HG03354 (cell line): ENCODE data around the gene NAP1L3.

ENCODE experiments used
- ATAC-seq: cut with Tn5 transposase; IDR thresholded peaks from one replicate; pipeline ENCODE4 v1.9.1; 2021; ENCODE audit warnings: mild to moderate bottlenecking; ENCODE audit not compliant: unreplicated experiment, poor library complexity, severe bottlenecking

NAP1L3 gene

GRCh38 chrX:93673056-93673868 is at the start of gene NAP1L3:
Gene NAP1L3, minus strand, starts transcription at chrX:93673578. Its CDS starts 274 bp downstream, at chrX:93673304.
- peak; percentile 72 for ATAC-seq

- no peak for ATAC-seq
These were observed 37.7 kb upstream of the NAP1L3 start for GRCh38 chrX:93711076-93711475.

GRCh38 chrX:93703701-93704100 is 30.3 kb upstream of the NAP1L3 start:
- no peak for ATAC-seq

GRCh38 chrX:93695981-93696380 is 22.6 kb upstream of the NAP1L3 start:
- ATAC-seq = no peak

- no peak for ATAC-seq
These were observed 492 bp upstream of the NAP1L3 start, which contains the start of gene FAM133A for GRCh38 chrX:93673869-93674271. Gene FAM133A, plus strand, starts transcription at chrX:93674206. Its CDS starts 35,214 bp downstream, at chrX:93709420.

- ATAC-seq = no peak
These were observed 12.8 kb downstream of the NAP1L3 start for GRCh38 chrX:93660575-93660974.

GRCh38 chrX:93649381-93649780 is 24.0 kb downstream of the NAP1L3 start:
- no peak for ATAC-seq

- no peak for ATAC-seq
These were observed 35.8 kb downstream of the NAP1L3 start for GRCh38 chrX:93637591-93637990.
